WTC11 (cell line): ENCODE results near the gene STK39. TPM values are rescaled to one million over a fixed set of nuclear protein-coding genes. Genes with fewer than 3 reads are reported as not detected.
A peak's percentile ranks its signal among the peaks of the same experiment; 100 is the strongest.

Experiments
- ATAC-seq: fragments of 200-7000 bp; cut with Tn5 transposase; 2 replicates; pipeline ENCODE4 v1.10.0; 2021; ENCODE audit warnings: mild to moderate bottlenecking, moderate library complexity
- CTCF ChIA-PET: fragments of 300-600 bp; sonication (Branson Sonifier 250); formaldehyde crosslinking; loops from one replicate; lab custom pipeline; 2021; ENCODE audit warnings: antibody characterized with exemption; lab: Charles Lee
- POLR2A ChIA-PET: fragments of 350-600 bp; sonication (Branson Sonifier 250); formaldehyde crosslinking; loops from one replicate; lab custom pipeline; 2021; ENCODE audit warnings: antibody characterized with exemption; lab: Charles Lee
- DNase-seq: peaks from one replicate; pipeline ENCODE4 v3.0.0; 2021; ENCODE audit warnings: low spot score
- H3K27ac Mint-ChIP-seq: 2 replicates; pipeline ENCODE4 v1.8.0; 2021; ENCODE audit warnings: mixed read lengths
- H3K27me3 Mint-ChIP-seq: 2 replicates; pipeline ENCODE4 v1.8.0; 2021; ENCODE audit warnings: low read depth, mild to moderate bottlenecking, moderate library complexity, mixed read lengths
- H3K36me3 Mint-ChIP-seq: 2 replicates; pipeline ENCODE4 v1.8.0; 2021; ENCODE audit warnings: mixed read lengths
- H3K4me1 Mint-ChIP-seq: 2 replicates; pipeline ENCODE4 v1.8.0; 2022; ENCODE audit warnings: mixed read lengths
- H3K4me3 Mint-ChIP-seq: 2 replicates; pipeline ENCODE4 v1.8.0; 2021; ENCODE audit warnings: mild to moderate bottlenecking, moderate library complexity, mixed read lengths
- H3K9me3 Mint-ChIP-seq: 2 replicates; pipeline ENCODE4 v1.8.0; 2021; ENCODE audit warnings: mixed read lengths
- CREM ChIP-seq: sonication (generic); formaldehyde crosslinking; IDR thresholded peaks from 2 replicates; pipeline ENCODE4 v1.8.1; 2022; ENCODE audit warnings: mild to moderate bottlenecking, missing genetic modification reagents, moderate library complexity
- ETV6 ChIP-seq: sonication (generic); formaldehyde crosslinking; IDR thresholded peaks from 2 replicates; pipeline ENCODE4 v1.8.1; 2022; ENCODE audit warnings: mild to moderate bottlenecking, missing genetic modification reagents
- GABPB1 ChIP-seq: sonication (generic); formaldehyde crosslinking; IDR thresholded peaks from 2 replicates; pipeline ENCODE4 v1.8.1; 2023; ENCODE audit warnings: mild to moderate bottlenecking, missing genetic modification reagents
- HMGA2 ChIP-seq: fragments of 250-450 bp; sonication (Bioruptor Pico); IDR thresholded peaks from 2 replicates; pipeline ENCODE4 v1.4.0; 2021; ENCODE audit warnings: mild to moderate bottlenecking, moderate library complexity
- JAZF1 ChIP-seq: fragments of 250-450 bp; sonication (Bioruptor Pico); IDR thresholded peaks from 2 replicates; pipeline ENCODE4 v1.9.0; 2021; ENCODE audit warnings: moderate library complexity, mild to moderate bottlenecking, inconsistent platforms
- JUN ChIP-seq: sonication (generic); formaldehyde crosslinking; IDR thresholded peaks from 2 replicates; pipeline ENCODE4 v1.8.0; 2023; ENCODE audit warnings: mild to moderate bottlenecking, missing genetic modification reagents
- NR2C2 ChIP-seq: sonication (generic); formaldehyde crosslinking; IDR thresholded peaks from 2 replicates; pipeline ENCODE4 v1.8.0; 2022; ENCODE audit warnings: mild to moderate bottlenecking, missing genetic modification reagents
- OVOL2 ChIP-seq: fragments of 250-450 bp; sonication (Bioruptor Pico); IDR thresholded peaks from 2 replicates; pipeline ENCODE4 v1.9.0; 2021; ENCODE audit warnings: mild to moderate bottlenecking, borderline replicate concordance
- RORB ChIP-seq: fragments of 250-450 bp; sonication (Bioruptor Pico); IDR thresholded peaks from 2 replicates; pipeline ENCODE4 v1.9.0; 2021; ENCODE audit warnings: mild to moderate bottlenecking
- SOX15 ChIP-seq: fragments of 250-450 bp; sonication (Bioruptor Pico); IDR thresholded peaks from 2 replicates; pipeline ENCODE4 v1.9.0; 2021; ENCODE audit warnings: mild to moderate bottlenecking
- SP1 ChIP-seq: sonication (generic); formaldehyde crosslinking; conservative IDR thresholded peaks from 2 replicates; pipeline ENCODE4 v1.8.1; 2022; ENCODE audit warnings: missing genetic modification reagents
- TEAD4 ChIP-seq: sonication (generic); formaldehyde crosslinking; IDR thresholded peaks from 2 replicates; pipeline ENCODE4 v1.8.0; 2022; ENCODE audit warnings: mild to moderate bottlenecking, missing genetic modification reagents
- TP53 ChIP-seq: sonication (generic); formaldehyde crosslinking; IDR thresholded peaks from 2 replicates; pipeline ENCODE4 v1.8.1; 2023; ENCODE audit warnings: mild to moderate bottlenecking, missing genetic modification reagents
- ZNF423 ChIP-seq: fragments of 250-450 bp; sonication (Bioruptor Pico); IDR thresholded peaks from 2 replicates; pipeline ENCODE4 v2.1.2; 2022; ENCODE audit warnings: mild to moderate bottlenecking, moderate library complexity
- total RNA-seq: library from RNA; stranded (reverse); gene quantifications from 3 replicates; pipeline ENCODE4 v1.2.3, GENCODE V29; 2021
- TF ChIP-seq, protein P1 (sequence below): sonication (generic); formaldehyde crosslinking; IDR thresholded peaks from 2 replicates; pipeline ENCODE4 v1.8.0; 2022; ENCODE audit warnings: mild to moderate bottlenecking, missing genetic modification reagents
- TF ChIP-seq, protein P2 (sequence below): sonication (generic); formaldehyde crosslinking; IDR thresholded peaks from 2 replicates; pipeline ENCODE4 v1.8.1; 2023; ENCODE audit warnings: mild to moderate bottlenecking, moderate library complexity, missing genetic modification reagents
- TF ChIP-seq, protein P3 (sequence below): sonication (generic); formaldehyde crosslinking; IDR thresholded peaks from 2 replicates; pipeline ENCODE4 v1.8.0; 2022; ENCODE audit warnings: mild to moderate bottlenecking, missing genetic modification reagents
- TF ChIP-seq, protein P4 (sequence below): sonication (generic); formaldehyde crosslinking; IDR thresholded peaks from 2 replicates; pipeline ENCODE4 v1.8.1; 2022; ENCODE audit warnings: missing genetic modification reagents, borderline replicate concordance
- TF ChIP-seq, protein P5 (sequence below): sonication (generic); formaldehyde crosslinking; IDR thresholded peaks from 2 replicates; pipeline ENCODE4 v1.8.0; 2022; ENCODE audit warnings: missing genetic modification reagents
- TF ChIP-seq, protein P6 (sequence below): sonication (generic); formaldehyde crosslinking; IDR thresholded peaks from 2 replicates; pipeline ENCODE4 v1.8.1; 2023; ENCODE audit warnings: mild to moderate bottlenecking, missing genetic modification reagents
- TF ChIP-seq, protein P7 (sequence below): sonication (generic); formaldehyde crosslinking; IDR thresholded peaks from 2 replicates; pipeline ENCODE4 v1.8.0; 2023; ENCODE audit warnings: missing genetic modification reagents
- TF ChIP-seq, protein P8 (sequence below): sonication (generic); formaldehyde crosslinking; IDR thresholded peaks from 2 replicates; pipeline ENCODE4 v1.8.1; 2023; ENCODE audit warnings: mild to moderate bottlenecking, missing genetic modification reagents, moderate library complexity

Gene STK39
- total RNA-seq, 1 experiment from 2014 or later = 20.5 TPM

DNA sequence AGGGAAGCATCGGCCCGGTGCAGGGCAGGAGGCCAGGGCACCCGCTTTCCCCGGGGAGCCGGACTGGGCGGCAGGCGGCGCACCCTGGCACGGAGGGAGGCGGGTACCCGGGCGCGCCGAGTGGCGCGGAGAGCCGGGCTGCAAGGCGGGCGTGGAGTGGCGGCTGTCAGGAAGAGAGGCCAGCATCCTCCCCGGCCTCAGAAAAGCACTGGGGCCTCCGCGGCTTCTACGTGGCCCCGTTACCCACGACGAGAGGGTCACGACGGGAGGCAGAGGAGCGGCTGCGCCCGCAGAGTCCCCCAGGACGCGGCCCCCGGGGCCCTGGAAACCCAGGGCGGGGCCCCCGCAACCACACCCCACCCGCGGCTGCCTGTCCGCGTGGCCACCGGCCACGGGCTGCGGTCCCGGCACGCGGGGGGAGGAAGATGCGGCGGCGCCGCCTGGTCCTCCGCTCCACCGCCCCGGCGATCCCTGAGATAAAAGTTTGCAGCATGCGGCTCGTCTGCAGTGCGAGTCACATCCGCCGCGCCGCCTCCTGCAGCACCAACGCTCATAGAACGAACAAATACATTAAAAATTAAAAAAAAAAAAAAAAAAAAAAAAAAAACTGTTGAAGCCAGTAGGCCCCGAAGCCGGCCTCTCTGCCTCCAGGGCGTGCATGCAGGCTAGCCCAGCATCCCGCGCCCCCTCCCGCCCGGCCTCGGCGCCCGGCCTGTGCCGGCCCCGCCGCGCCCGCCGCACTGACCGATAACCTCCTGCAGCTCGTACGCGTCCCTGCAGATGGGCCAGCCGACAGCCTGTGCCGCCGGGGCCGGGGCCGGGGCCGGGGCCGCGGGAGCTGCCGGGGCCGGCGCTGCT lies 683 bp downstream of the STK39 start:
- POLR2A ChIA-PET = interaction anchor here (0.7 kb wide), 1 partner anchor 75 kb away, joined by 3 read pairs; no protein-coding TSS in a partner anchor
- TF ChIP-seq NR2C2 (no peak), OVOL2 (CRISPR knock-in tag) (no peak), TP53 (CRISPR knock-in tag) (no peak), TEAD4 (CRISPR knock-in tag) (no peak), SP1 (CRISPR knock-in tag) (peak; percentile 22; the same call in 1 of the 2 replicates), ZNF423 (CRISPR knock-in tag) (peak; percentile 69), HMGA2 (CRISPR knock-in tag) (no peak), JUN (no peak), GABPB1 (peak; percentile 48; the same call in 1 of the 2 replicates)
- TF ChIP-seq, protein P1, sequence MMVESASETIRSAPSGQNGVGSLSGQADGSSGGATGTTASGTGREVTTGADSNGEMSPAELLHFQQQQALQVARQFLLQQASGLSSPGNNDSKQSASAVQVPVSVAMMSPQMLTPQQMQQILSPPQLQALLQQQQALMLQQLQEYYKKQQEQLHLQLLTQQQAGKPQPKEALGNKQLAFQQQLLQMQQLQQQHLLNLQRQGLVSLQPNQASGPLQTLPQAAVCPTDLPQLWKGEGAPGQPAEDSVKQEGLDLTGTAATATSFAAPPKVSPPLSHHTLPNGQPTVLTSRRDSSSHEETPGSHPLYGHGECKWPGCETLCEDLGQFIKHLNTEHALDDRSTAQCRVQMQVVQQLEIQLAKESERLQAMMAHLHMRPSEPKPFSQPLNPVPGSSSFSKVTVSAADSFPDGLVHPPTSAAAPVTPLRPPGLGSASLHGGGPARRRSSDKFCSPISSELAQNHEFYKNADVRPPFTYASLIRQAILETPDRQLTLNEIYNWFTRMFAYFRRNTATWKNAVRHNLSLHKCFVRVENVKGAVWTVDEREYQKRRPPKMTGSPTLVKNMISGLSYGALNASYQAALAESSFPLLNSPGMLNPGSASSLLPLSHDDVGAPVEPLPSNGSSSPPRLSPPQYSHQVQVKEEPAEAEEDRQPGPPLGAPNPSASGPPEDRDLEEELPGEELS = 0 out of 2 replicates have a peak, but pooled peaks have one; percentile 3
- TF ChIP-seq, protein P2, sequence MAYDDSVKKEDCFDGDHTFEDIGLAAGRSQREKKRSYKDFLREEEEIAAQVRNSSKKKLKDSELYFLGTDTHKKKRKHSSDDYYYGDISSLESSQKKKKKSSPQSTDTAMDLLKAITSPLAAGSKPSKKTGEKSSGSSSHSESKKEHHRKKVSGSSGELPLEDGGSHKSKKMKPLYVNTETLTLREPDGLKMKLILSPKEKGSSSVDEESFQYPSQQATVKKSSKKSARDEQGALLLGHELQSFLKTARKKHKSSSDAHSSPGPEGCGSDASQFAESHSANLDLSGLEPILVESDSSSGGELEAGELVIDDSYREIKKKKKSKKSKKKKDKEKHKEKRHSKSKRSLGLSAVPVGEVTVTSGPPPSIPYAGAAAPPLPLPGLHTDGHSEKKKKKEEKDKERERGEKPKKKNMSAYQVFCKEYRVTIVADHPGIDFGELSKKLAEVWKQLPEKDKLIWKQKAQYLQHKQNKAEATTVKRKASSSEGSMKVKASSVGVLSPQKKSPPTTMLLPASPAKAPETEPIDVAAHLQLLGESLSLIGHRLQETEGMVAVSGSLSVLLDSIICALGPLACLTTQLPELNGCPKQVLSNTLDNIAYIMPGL = peak; percentile 66; the same call in 1 of the 2 replicates
- TF ChIP-seq, protein P3, sequence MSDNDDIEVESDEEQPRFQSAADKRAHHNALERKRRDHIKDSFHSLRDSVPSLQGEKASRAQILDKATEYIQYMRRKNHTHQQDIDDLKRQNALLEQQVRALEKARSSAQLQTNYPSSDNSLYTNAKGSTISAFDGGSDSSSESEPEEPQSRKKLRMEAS (CRISPR knock-in tag) = peak; percentile 51; the same call in 1 of the 2 replicates
- TF ChIP-seq, protein P4, sequence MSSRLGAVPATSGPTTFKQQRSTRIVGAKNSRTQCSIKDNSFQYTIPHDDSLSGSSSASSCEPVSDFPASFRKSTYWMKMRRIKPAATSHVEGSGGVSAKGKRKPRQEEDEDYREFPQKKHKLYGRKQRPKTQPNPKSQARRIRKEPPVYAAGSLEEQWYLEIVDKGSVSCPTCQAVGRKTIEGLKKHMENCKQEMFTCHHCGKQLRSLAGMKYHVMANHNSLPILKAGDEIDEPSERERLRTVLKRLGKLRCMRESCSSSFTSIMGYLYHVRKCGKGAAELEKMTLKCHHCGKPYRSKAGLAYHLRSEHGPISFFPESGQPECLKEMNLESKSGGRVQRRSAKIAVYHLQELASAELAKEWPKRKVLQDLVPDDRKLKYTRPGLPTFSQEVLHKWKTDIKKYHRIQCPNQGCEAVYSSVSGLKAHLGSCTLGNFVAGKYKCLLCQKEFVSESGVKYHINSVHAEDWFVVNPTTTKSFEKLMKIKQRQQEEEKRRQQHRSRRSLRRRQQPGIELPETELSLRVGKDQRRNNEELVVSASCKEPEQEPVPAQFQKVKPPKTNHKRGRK (CRISPR knock-in tag) = no peak
- H3K9me3 Mint-ChIP-seq = no peaks in the 10 kb centered on the region
- no peaks in the 10 kb centered on the region for H3K36me3 Mint-ChIP-seq
- DNase-seq (peak; percentile 68), ATAC-seq (peak; percentile 38)
- no peaks in the 10 kb centered on the region; the same call in 1 of the 2 replicates for H3K27me3 Mint-ChIP-seq
- H3K27ac Mint-ChIP-seq = peak overlapping the region; percentile 32; the same call in 1 of the 2 replicates
- peak overlapping the region; percentile 91 for H3K4me3 Mint-ChIP-seq
- peaks cover 44% of the 10 kb centered on the region for H3K4me1 Mint-ChIP-seq
- CTCF ChIA-PET = interaction anchor here (0.5 to 1.0 kb wide), 2 partner anchors 47 to 54 kb away, joined by 4 read pairs; no protein-coding TSS in a partner anchor

DNA sequence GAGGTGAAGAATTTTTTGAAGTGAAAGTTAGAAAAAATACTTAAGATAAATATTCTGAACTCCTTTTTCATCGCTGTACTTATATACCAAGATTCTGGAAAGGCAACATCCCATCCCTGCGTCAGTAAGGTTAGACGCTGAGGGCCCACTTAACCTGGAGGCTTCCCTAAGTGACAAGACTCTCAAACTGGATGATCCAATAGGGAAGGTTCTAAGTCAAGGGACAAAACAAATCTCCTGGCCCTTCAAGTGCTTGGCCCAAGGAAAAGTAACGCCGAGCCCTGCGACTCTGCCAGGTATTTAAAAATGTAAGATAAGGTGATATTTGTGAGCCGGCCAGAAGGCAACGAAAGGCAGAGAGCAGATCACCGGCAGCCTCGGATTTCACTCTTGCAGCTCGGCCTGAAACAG lies 1.3 kb downstream of the STK39 start:
- ATAC-seq (no peak; the same call in 1 of the 2 replicates), DNase-seq (no peak)
- ChIA-PET POLR2A (interaction anchor here (0.7 kb wide), 1 partner anchor 75 kb away, joined by 3 read pairs; no protein-coding TSS in a partner anchor), CTCF (no interaction called here)
- Mint-ChIP-seq H3K9me3 (no peaks in the 10 kb centered on the region), H3K27ac (peak overlapping the region; percentile 32), H3K4me3 (peak overlapping the region; percentile 91), H3K4me1 (peaks cover 44% of the 10 kb centered on the region), H3K27me3 (no peaks in the 10 kb centered on the region; the same call in 1 of the 2 replicates), H3K36me3 (no peaks in the 10 kb centered on the region)
- no peak for TF ChIP-seq RORB (CRISPR knock-in tag)
- no peak for TF ChIP-seq SOX15 (CRISPR knock-in tag)
- TF ChIP-seq, protein P3 (CRISPR knock-in tag) = no peak
- TF ChIP-seq, protein P5, sequence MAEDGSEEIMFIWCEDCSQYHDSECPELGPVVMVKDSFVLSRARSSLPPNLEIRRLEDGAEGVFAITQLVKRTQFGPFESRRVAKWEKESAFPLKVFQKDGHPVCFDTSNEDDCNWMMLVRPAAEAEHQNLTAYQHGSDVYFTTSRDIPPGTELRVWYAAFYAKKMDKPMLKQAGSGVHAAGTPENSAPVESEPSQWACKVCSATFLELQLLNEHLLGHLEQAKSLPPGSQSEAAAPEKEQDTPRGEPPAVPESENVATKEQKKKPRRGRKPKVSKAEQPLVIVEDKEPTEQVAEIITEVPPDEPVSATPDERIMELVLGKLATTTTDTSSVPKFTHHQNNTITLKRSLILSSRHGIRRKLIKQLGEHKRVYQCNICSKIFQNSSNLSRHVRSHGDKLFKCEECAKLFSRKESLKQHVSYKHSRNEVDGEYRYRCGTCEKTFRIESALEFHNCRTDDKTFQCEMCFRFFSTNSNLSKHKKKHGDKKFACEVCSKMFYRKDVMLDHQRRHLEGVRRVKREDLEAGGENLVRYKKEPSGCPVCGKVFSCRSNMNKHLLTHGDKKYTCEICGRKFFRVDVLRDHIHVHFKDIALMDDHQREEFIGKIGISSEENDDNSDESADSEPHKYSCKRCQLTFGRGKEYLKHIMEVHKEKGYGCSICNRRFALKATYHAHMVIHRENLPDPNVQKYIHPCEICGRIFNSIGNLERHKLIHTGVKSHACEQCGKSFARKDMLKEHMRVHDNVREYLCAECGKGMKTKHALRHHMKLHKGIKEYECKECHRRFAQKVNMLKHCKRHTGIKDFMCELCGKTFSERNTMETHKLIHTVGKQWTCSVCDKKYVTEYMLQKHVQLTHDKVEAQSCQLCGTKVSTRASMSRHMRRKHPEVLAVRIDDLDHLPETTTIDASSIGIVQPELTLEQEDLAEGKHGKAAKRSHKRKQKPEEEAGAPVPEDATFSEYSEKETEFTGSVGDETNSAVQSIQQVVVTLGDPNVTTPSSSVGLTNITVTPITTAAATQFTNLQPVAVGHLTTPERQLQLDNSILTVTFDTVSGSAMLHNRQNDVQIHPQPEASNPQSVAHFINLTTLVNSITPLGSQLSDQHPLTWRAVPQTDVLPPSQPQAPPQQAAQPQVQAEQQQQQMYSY (CRISPR knock-in tag) = no peak
- TF ChIP-seq, protein P6, sequence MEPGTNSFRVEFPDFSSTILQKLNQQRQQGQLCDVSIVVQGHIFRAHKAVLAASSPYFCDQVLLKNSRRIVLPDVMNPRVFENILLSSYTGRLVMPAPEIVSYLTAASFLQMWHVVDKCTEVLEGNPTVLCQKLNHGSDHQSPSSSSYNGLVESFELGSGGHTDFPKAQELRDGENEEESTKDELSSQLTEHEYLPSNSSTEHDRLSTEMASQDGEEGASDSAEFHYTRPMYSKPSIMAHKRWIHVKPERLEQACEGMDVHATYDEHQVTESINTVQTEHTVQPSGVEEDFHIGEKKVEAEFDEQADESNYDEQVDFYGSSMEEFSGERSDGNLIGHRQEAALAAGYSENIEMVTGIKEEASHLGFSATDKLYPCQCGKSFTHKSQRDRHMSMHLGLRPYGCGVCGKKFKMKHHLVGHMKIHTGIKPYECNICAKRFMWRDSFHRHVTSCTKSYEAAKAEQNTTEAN (CRISPR knock-in tag) = no peak
- no peak for TF ChIP-seq ETV6 (CRISPR knock-in tag)
- TF ChIP-seq, protein P7, sequence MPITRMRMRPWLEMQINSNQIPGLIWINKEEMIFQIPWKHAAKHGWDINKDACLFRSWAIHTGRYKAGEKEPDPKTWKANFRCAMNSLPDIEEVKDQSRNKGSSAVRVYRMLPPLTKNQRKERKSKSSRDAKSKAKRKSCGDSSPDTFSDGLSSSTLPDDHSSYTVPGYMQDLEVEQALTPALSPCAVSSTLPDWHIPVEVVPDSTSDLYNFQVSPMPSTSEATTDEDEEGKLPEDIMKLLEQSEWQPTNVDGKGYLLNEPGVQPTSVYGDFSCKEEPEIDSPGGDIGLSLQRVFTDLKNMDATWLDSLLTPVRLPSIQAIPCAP (CRISPR knock-in tag) = no peak
- TF ChIP-seq CREM (CRISPR knock-in tag) = no peak
- TF ChIP-seq, protein P8, sequence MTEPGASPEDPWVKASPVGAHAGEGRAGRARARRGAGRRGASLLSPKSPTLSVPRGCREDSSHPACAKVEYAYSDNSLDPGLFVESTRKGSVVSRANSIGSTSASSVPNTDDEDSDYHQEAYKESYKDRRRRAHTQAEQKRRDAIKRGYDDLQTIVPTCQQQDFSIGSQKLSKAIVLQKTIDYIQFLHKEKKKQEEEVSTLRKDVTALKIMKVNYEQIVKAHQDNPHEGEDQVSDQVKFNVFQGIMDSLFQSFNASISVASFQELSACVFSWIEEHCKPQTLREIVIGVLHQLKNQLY (CRISPR knock-in tag) = no peak
- no peak for TF ChIP-seq JAZF1
- no peak for TF ChIP-seq TP53 (CRISPR knock-in tag)
